ENCODE results near the gene CPEB3.

- TF ChIP-seq, protein P1, sequence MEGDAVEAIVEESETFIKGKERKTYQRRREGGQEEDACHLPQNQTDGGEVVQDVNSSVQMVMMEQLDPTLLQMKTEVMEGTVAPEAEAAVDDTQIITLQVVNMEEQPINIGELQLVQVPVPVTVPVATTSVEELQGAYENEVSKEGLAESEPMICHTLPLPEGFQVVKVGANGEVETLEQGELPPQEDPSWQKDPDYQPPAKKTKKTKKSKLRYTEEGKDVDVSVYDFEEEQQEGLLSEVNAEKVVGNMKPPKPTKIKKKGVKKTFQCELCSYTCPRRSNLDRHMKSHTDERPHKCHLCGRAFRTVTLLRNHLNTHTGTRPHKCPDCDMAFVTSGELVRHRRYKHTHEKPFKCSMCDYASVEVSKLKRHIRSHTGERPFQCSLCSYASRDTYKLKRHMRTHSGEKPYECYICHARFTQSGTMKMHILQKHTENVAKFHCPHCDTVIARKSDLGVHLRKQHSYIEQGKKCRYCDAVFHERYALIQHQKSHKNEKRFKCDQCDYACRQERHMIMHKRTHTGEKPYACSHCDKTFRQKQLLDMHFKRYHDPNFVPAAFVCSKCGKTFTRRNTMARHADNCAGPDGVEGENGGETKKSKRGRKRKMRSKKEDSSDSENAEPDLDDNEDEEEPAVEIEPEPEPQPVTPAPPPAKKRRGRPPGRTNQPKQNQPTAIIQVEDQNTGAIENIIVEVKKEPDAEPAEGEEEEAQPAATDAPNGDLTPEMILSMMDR (conservative IDR thresholded peaks at IDR 0.05) = no peak
- no peak for TF ChIP-seq ZFX (IDR thresholded peaks at IDR 0.05)
These were observed 82.1 kb downstream of the CPEB3 start for GRCh38 chr10:92208736-92209135.
